SK-MEL-5 (cell line): ENCODE data around the gene TENT5A. TPM values are rescaled to one million over a fixed set of nuclear protein-coding genes. Genes with fewer than 3 reads are reported as not detected.
"Not testable (repeated sequence)": the region's sequence is repeated elsewhere in the genome, so short reads cannot be mapped to it uniquely, and the experiment has no call there.

Experiments
- DNase-seq: peaks from one replicate; pipeline ENCODE4 v3.0.0-alpha.2; 2016; ENCODE audit warnings: low read depth, low spot score
- in situ Hi-C: cut with HindIII; loops from 2 replicates; pipeline ENCODE4 v1.10.0; 2016; ENCODE audit warnings: low sequenced_read_pairs, high pct_unique_total_duplicates, low pct_unique_long_range_greater_than_20kb
- total RNA-seq: library from RNA; depleted of rRNA; stranded (reverse); fragments of >200 nt; shearing (Covaris generic); gene quantifications from 2 replicates; pipeline ENCODE4 v1.2.3, GENCODE V29; 2014

TENT5A gene
- total RNA-seq, 1 experiment from 2014 or later: 38.8 TPM

- peak; percentile 70 for DNase-seq
- in situ Hi-C loops: no loop called here
Observed at GRCh38 chr6:81777586-81778268, 25.2 kb upstream of the TENT5A start.

GRCh38 chr6:81776219-81776618 is 23.7 kb upstream of the TENT5A start:
- DNase-seq, in situ Hi-C loops: not testable (repeated sequence)

- in situ Hi-C loops: no loop called here
- DNase-seq: no peak
Observed at GRCh38 chr6:81774542-81774941, 22.1 kb upstream of the TENT5A start.

- no peak for DNase-seq
- in situ Hi-C loops: no loop called here
Observed at GRCh38 chr6:81773887-81774286, 21.4 kb upstream of the TENT5A start.

GRCh38 chr6:81772741-81773140 is 20.3 kb upstream of the TENT5A start:
- in situ Hi-C loops: no loop called here
- peak; percentile 16 for DNase-seq

- no peak for DNase-seq
- in situ Hi-C loops: no loop called here
Observed at GRCh38 chr6:81771097-81771496, 18.6 kb upstream of the TENT5A start.

GRCh38 chr6:81770381-81770780 is 17.9 kb upstream of the TENT5A start:
- in situ Hi-C loops: no loop called here
- DNase-seq: no peak

- DNase-seq: no peak
Observed at GRCh38 chr6:81769824-81770223, 17.3 kb upstream of the TENT5A start.

GRCh38 chr6:81768150-81768942 is 15.9 kb upstream of the TENT5A start:
- DNase-seq: no peak
- in situ Hi-C loops: no loop called here

More at GRCh38 chr6:81769824-81770223, 17.3 kb upstream of the TENT5A start:
- in situ Hi-C loops: no loop called here

GRCh38 chr6:81767163-81767891 is 14.8 kb upstream of the TENT5A start:
- DNase-seq: no peak
- in situ Hi-C loops: no loop called here

- DNase-seq: peak; percentile 93
Observed at GRCh38 chr6:81766482-81767069, 14.1 kb upstream of the TENT5A start.

GRCh38 chr6:81764531-81764930 is 12.1 kb upstream of the TENT5A start:
- DNase-seq: no peak
- in situ Hi-C loops: no loop called here

More at GRCh38 chr6:81766482-81767069, 14.1 kb upstream of the TENT5A start:
- in situ Hi-C loops: no loop called here

GRCh38 chr6:81763968-81764367 is 11.5 kb upstream of the TENT5A start:
- peak; percentile 15 for DNase-seq
- in situ Hi-C loops: no loop called here

- in situ Hi-C loops: no loop called here
- no peak for DNase-seq
Observed at GRCh38 chr6:81763051-81763450, 10.6 kb upstream of the TENT5A start.

GRCh38 chr6:81762606-81763005 is 10.1 kb upstream of the TENT5A start:
- no peak for DNase-seq
- in situ Hi-C loops: no loop called here

GRCh38 chr6:81762132-81762531 is 9.7 kb upstream of the TENT5A start:
- DNase-seq: no peak
- in situ Hi-C loops: no loop called here

- DNase-seq: no peak
- in situ Hi-C loops: no loop called here
Observed at GRCh38 chr6:81761197-81761596, 8.7 kb upstream of the TENT5A start.

GRCh38 chr6:81759782-81760181 is 7.3 kb upstream of the TENT5A start:
- in situ Hi-C loops: no loop called here
- DNase-seq: no peak
